ENCODE measurements around the gene SFXN5. TPM values are rescaled to one million over a fixed set of nuclear protein-coding genes. Genes with fewer than 3 reads are reported as not detected.
A peak's percentile ranks its signal among the peaks of the same experiment; 100 is the strongest.

SFXN5 gene
- total RNA-seq, 1 donor: 17.0 TPM

- Histone ChIP-seq H4K20me1 (ENCODE audit: insufficient read depth, low read length) (peaks cover 85% of the 10 kb centered on the region), H3K4me1 (ENCODE audit: insufficient read depth, low read length) (peaks cover 46% of the 10 kb centered on the region), H3K36me3 (ENCODE audit: insufficient read depth, low read length) (no peaks in the 10 kb centered on the region), H3K4me3 (ENCODE audit: insufficient read depth, low read length) (no peak overlapping the region), H3K4me2 (ENCODE audit: insufficient read depth, low read length) (peak overlapping the region; percentile 35), H3K27ac (ENCODE audit: low read depth, low read length) (no peak overlapping the region), H3K79me2 (ENCODE audit: insufficient read depth, low read length) (peaks cover 98% of the 10 kb centered on the region), H3K9me3 (ENCODE audit: low read depth, low read length) (no peaks in the 10 kb centered on the region), H3K27me3 (ENCODE audit: insufficient read depth, low read length) (no peaks in the 10 kb centered on the region), H2AFZ (ENCODE audit: low read length) (no peak overlapping the region)
- DNase-seq (ENCODE audit: insufficient read length, low spot score, missing footprints): no peak
- TF ChIP-seq CTCF (IDR thresholded peaks at IDR 0.05; ENCODE audit: extremely low read depth, low read depth, low read length): no peak
These were observed 31.6 kb upstream of the SFXN5 start for GRCh38 chr2:73103018-73103542.

- H3K4me2 ChIP-seq (ENCODE audit: insufficient read depth, low read length): peak overlapping the region; percentile 16
- H3K36me3 ChIP-seq (ENCODE audit: insufficient read depth, low read length): no peaks in the 10 kb centered on the region
- peaks cover 39% of the 10 kb centered on the region for H3K4me1 ChIP-seq (ENCODE audit: insufficient read depth, low read length)
- H2AFZ ChIP-seq (ENCODE audit: low read length): no peak overlapping the region
- H4K20me1 ChIP-seq (ENCODE audit: insufficient read depth, low read length): peaks cover 84% of the 10 kb centered on the region
- no peaks in the 10 kb centered on the region for H3K9me3 ChIP-seq (ENCODE audit: low read depth, low read length)
- H3K79me2 ChIP-seq (ENCODE audit: insufficient read depth, low read length): peaks cover 98% of the 10 kb centered on the region
- no peak for TF ChIP-seq CTCF (IDR thresholded peaks at IDR 0.05; ENCODE audit: extremely low read depth, low read depth, low read length)
- H3K27ac ChIP-seq (ENCODE audit: low read depth, low read length): peak overlapping the region; percentile 8
- H3K4me3 ChIP-seq (ENCODE audit: insufficient read depth, low read length): no peak overlapping the region
- no peaks in the 10 kb centered on the region for H3K27me3 ChIP-seq (ENCODE audit: insufficient read depth, low read length)
- DNase-seq (ENCODE audit: insufficient read length, low spot score, missing footprints): peak; percentile 82
These were observed 30.2 kb upstream of the SFXN5 start for GRCh38 chr2:73101626-73102256.

- no peak overlapping the region for H3K4me3 ChIP-seq (ENCODE audit: insufficient read depth, low read length)
- no peak overlapping the region for H2AFZ ChIP-seq (ENCODE audit: low read length)
- peaks cover 84% of the 10 kb centered on the region for H4K20me1 ChIP-seq (ENCODE audit: insufficient read depth, low read length)
- H3K27ac ChIP-seq (ENCODE audit: low read depth, low read length): no peak overlapping the region
- H3K9me3 ChIP-seq (ENCODE audit: low read depth, low read length): no peaks in the 10 kb centered on the region
- H3K4me1 ChIP-seq (ENCODE audit: insufficient read depth, low read length): peaks cover 31% of the 10 kb centered on the region
- no peaks in the 10 kb centered on the region for H3K27me3 ChIP-seq (ENCODE audit: insufficient read depth, low read length)
- H3K36me3 ChIP-seq (ENCODE audit: insufficient read depth, low read length): no peaks in the 10 kb centered on the region
- no peak for TF ChIP-seq CTCF (IDR thresholded peaks at IDR 0.05; ENCODE audit: extremely low read depth, low read depth, low read length)
- H3K79me2 ChIP-seq (ENCODE audit: insufficient read depth, low read length): peaks cover 98% of the 10 kb centered on the region
- H3K4me2 ChIP-seq (ENCODE audit: insufficient read depth, low read length): no peak overlapping the region
- DNase-seq (ENCODE audit: insufficient read length, low spot score, missing footprints): no peak
These were observed 29.4 kb upstream of the SFXN5 start for GRCh38 chr2:73100956-73101355.

GRCh38 chr2:73099486-73099885 lies 28.0 kb upstream of the SFXN5 start:
- H3K4me2 ChIP-seq (ENCODE audit: insufficient read depth, low read length): no peak overlapping the region
- H3K4me3 ChIP-seq (ENCODE audit: insufficient read depth, low read length): no peak overlapping the region
- peaks cover 98% of the 10 kb centered on the region for H3K79me2 ChIP-seq (ENCODE audit: insufficient read depth, low read length)
- no peak overlapping the region for H3K27ac ChIP-seq (ENCODE audit: low read depth, low read length)
- TF ChIP-seq CTCF (IDR thresholded peaks at IDR 0.05; ENCODE audit: extremely low read depth, low read depth, low read length): no peak
- no peaks in the 10 kb centered on the region for H3K36me3 ChIP-seq (ENCODE audit: insufficient read depth, low read length)
- DNase-seq (ENCODE audit: insufficient read length, low spot score, missing footprints): no peak
- no peaks in the 10 kb centered on the region for H3K27me3 ChIP-seq (ENCODE audit: insufficient read depth, low read length)
- peaks cover 25% of the 10 kb centered on the region for H3K4me1 ChIP-seq (ENCODE audit: insufficient read depth, low read length)
- H4K20me1 ChIP-seq (ENCODE audit: insufficient read depth, low read length): peaks cover 87% of the 10 kb centered on the region
- H2AFZ ChIP-seq (ENCODE audit: low read length): no peak overlapping the region
- H3K9me3 ChIP-seq (ENCODE audit: low read depth, low read length): no peaks in the 10 kb centered on the region
